AG09309 (cell line): ENCODE data around the gene TMEM184C.
A peak's percentile ranks its signal among the peaks of the same experiment; 100 is the strongest.

Source experiments
- DNase-seq: peaks from one replicate; pipeline ENCODE4 v3.0.0-alpha.2; 2010; ENCODE audit warnings: low read depth
- H3K4me3 ChIP-seq: 2 replicates; pipeline ENCODE4 v1.5.1; 2011; ENCODE audit warnings: mild to moderate bottlenecking, low read depth, low read length, moderate library complexity; ENCODE audit not compliant: control insufficient read depth
- TF ChIP-seq, protein P1 (sequence below): IDR thresholded peaks from 2 replicates; pipeline ENCODE4 v1.5.1; 2011; ENCODE audit warnings: mild to moderate bottlenecking, low read depth, low read length, inconsistent platforms; ENCODE audit not compliant: insufficient read depth, control insufficient read depth; ENCODE audit errors: missing control alignments

The TMEM184C gene

DNA sequence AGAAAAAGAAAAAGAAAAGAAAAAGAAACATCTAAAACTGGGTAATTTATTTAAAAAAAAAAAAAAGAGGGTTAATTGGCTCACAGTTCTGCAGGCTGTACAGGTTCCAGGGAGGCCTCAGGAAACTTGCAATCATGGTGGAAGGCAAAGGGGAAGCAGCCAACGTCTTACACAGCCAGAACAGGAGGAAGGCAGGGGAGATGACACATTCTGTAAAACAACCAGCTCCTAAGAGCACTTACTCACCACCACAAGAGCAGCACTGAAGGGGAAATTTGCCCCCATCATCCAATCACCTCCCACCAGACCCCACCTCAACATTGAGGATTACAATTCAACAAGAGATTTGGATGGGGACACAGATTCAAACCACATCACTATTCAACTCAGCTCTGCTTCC, 36.8 kb upstream of the TMEM184C start:
- no peak overlapping the region for H3K4me3 ChIP-seq
- DNase-seq, result no peak
- TF ChIP-seq, protein P1, sequence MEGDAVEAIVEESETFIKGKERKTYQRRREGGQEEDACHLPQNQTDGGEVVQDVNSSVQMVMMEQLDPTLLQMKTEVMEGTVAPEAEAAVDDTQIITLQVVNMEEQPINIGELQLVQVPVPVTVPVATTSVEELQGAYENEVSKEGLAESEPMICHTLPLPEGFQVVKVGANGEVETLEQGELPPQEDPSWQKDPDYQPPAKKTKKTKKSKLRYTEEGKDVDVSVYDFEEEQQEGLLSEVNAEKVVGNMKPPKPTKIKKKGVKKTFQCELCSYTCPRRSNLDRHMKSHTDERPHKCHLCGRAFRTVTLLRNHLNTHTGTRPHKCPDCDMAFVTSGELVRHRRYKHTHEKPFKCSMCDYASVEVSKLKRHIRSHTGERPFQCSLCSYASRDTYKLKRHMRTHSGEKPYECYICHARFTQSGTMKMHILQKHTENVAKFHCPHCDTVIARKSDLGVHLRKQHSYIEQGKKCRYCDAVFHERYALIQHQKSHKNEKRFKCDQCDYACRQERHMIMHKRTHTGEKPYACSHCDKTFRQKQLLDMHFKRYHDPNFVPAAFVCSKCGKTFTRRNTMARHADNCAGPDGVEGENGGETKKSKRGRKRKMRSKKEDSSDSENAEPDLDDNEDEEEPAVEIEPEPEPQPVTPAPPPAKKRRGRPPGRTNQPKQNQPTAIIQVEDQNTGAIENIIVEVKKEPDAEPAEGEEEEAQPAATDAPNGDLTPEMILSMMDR, result no peak

DNA sequence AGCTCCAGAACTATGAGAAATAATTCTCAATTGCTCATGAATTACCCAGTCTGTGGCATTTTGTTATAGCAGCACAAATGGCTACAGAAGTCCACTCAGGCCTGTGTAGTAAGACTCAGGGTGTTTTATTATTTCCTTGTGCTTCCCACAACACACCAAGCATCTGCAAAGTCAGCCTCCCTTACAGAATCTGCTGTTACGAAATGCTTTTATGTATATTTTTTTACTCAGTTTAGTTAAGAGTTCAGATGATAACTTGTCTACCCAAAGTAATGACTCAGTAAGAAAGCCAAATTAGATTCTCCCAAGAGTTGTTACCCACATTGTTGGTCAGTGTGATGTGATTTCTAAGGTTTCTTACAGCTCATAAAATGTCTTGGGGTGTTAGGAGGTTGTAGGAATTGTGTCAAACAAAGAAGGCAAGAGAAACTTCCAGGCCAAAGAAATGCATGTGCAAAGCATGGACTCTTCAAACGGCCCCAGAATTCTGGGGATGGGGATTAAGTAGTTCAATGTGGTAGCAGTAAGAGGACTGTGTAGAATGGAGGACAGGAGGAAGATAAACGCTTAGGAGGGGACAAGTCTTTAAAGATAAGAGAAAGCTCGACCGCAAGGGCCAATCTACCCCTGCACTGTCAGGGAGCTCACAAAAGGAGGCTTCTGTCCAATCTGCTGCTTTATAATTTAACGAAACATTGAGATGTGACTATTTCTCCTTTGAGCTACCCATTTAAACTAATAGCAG, 35.4 kb upstream of the TMEM184C start:
- H3K4me3 ChIP-seq, result no peak overlapping the region
- DNase-seq, result peak; percentile 66
- TF ChIP-seq, protein P1, result no peak

DNA sequence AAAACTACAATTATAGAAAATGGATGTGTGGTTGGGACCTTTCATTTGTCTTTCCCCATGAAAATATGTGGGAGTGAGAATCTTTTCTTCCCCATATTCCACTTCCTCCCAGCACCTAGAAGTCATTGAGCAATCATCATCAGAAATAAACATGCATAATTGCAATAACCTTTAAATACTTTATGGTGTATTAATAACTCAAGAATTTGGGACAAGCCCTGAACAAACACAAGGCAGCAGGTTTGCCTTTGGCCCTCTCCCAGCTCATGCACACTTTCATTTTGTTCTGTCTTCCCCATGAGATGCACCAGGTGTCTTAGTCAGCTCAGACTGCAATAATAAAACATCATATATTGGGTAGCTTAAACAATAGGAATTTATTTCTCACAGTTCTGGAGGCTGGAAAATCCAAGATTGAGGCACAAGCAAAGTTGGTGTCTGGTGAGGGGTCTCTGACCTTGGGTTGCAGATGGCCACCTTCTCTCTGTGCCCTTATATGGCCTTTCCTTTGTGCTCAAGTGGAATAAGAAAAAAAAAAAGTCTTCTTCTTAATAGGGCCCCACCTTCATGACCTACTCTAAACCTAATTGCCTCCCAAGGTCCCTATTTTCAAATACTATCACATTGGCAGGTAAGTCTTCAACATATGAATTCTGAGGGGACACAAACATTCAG, 34.7 kb upstream of the TMEM184C start:
- DNase-seq, result no peak
- TF ChIP-seq, protein P1, result no peak
- no peak overlapping the region for H3K4me3 ChIP-seq

DNA sequence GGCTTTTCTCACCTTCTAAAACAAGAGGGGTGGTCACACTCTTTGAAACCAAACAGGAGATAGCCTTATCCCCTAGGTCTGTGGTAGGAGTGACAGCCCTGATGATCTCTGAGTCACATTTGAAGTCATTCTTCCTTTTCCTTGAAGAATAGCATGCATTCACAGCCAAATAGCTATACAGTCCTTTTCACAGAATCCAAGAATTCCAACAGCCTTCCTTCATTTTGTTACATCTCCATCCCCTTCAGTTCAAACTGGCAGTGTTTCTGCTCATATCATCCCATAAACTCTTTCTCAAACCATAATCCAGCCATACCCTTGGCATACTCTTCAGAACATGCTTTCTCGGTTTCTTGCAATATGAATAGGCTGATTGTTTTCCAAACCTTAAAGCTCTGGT, 33.3 kb upstream of the TMEM184C start:
- no peak for DNase-seq
- no peak overlapping the region for H3K4me3 ChIP-seq
- TF ChIP-seq, protein P1, result no peak

DNA sequence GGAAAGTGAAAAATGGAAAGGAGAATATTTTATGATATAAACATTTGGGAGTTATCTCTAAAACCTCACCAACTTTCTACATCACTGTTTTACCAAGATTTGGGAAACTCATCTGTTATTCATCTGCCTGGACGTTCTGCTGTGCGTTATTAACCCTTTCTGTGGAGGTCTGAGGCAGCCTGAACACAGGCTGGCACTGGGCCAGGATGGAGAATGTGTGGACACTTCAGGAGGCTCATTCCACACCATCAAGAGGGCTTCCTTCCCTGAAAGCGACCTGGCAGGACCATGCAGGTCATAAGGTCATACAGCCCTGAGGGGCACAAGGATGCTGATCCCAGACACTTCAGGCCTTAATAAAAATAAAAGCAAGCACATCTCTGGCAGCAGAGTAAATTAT, 31.2 kb upstream of the TMEM184C start:
- TF ChIP-seq, protein P1, result no peak
- DNase-seq, result no peak
- no peak overlapping the region for H3K4me3 ChIP-seq

DNA sequence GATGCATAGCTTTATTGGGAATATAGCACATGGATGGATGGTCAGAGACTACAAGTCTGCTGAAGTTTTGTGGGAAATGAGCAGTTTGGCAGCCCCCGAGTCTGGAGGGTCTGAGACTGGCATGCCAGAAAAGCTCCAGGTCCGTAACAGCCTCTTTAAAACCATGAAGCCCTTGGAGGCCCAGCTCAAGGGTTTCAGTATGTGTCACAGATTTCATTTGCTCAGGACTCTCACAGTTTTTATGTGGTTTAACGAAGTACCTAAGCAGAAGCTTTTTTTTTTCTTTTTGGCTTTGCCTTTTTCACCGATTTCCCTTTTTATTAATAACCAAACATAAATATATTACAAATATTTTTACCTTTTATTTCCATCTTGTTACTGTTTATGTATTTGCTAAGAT, 30.6 kb upstream of the TMEM184C start:
- H3K4me3 ChIP-seq, result no peak overlapping the region
- TF ChIP-seq, protein P1, result no peak
- no peak for DNase-seq

DNA sequence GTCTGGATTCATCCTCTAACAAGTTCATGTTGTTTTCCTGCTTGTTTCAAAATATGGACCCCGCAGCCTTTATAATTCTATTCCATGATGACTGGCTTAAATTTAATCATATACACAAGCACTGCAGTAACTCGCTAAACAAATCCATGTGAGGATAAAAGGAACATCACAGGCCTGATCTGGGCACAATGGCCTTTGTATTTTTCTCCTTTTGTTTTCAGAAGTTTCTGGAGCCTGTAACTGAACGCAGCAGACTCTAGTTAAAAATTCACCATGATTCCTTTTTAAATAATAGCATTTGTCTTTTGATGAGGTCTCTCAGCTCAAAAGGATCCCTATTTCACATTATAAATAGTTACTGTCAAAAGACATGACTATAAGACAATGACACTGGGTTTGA, 30.2 kb upstream of the TMEM184C start:
- H3K4me3 ChIP-seq, result no peak overlapping the region
- no peak for DNase-seq
- TF ChIP-seq, protein P1, result no peak
